ENCODE measurements around the gene CHST10.

The CHST10 gene

DNA sequence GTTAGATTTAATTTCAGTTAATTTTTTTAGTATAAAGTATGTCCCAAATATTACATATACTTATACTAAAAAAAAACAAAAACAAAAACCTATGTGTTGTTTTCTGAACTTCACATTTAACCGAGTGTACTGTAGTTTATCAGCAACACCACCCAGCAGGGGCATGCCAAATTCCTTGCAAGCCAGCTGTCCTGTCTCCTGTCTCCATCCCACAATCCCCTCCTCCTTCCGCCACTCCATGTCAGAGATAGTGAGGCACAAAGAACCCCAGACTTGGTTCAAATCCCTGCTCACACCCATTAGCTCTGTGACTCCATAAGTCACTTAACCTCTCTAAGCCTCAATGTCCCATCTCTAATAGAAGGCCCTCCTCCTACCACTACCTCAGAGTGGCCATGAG is 9.4 kb downstream of the CHST10 start:
- no peak overlapping the region for H3K27ac ChIP-seq (replicated peaks)
- H3K4me3 ChIP-seq (replicated peaks; ENCODE audit: insufficient read depth, low read length): no peak overlapping the region
- no peaks in the 10 kb centered on the region for H3K27me3 ChIP-seq (ENCODE audit: insufficient read depth, poor library complexity, severe bottlenecking)
- TF ChIP-seq SPI1 (IDR thresholded peaks at IDR 0.05; ENCODE audit: borderline replicate concordance, low read depth) (no peak), POLR2AphosphoS5 (IDR thresholded peaks at IDR 0.05; ENCODE audit: low read depth) (no peak), GABPA (IDR thresholded peaks at IDR 0.05; ENCODE audit: low read depth) (no peak)
- TF ChIP-seq, protein P1, sequence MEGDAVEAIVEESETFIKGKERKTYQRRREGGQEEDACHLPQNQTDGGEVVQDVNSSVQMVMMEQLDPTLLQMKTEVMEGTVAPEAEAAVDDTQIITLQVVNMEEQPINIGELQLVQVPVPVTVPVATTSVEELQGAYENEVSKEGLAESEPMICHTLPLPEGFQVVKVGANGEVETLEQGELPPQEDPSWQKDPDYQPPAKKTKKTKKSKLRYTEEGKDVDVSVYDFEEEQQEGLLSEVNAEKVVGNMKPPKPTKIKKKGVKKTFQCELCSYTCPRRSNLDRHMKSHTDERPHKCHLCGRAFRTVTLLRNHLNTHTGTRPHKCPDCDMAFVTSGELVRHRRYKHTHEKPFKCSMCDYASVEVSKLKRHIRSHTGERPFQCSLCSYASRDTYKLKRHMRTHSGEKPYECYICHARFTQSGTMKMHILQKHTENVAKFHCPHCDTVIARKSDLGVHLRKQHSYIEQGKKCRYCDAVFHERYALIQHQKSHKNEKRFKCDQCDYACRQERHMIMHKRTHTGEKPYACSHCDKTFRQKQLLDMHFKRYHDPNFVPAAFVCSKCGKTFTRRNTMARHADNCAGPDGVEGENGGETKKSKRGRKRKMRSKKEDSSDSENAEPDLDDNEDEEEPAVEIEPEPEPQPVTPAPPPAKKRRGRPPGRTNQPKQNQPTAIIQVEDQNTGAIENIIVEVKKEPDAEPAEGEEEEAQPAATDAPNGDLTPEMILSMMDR (IDR thresholded peaks at IDR 0.05; ENCODE audit: insufficient read depth, low read length): no peak
- TF ChIP-seq, protein P2, sequence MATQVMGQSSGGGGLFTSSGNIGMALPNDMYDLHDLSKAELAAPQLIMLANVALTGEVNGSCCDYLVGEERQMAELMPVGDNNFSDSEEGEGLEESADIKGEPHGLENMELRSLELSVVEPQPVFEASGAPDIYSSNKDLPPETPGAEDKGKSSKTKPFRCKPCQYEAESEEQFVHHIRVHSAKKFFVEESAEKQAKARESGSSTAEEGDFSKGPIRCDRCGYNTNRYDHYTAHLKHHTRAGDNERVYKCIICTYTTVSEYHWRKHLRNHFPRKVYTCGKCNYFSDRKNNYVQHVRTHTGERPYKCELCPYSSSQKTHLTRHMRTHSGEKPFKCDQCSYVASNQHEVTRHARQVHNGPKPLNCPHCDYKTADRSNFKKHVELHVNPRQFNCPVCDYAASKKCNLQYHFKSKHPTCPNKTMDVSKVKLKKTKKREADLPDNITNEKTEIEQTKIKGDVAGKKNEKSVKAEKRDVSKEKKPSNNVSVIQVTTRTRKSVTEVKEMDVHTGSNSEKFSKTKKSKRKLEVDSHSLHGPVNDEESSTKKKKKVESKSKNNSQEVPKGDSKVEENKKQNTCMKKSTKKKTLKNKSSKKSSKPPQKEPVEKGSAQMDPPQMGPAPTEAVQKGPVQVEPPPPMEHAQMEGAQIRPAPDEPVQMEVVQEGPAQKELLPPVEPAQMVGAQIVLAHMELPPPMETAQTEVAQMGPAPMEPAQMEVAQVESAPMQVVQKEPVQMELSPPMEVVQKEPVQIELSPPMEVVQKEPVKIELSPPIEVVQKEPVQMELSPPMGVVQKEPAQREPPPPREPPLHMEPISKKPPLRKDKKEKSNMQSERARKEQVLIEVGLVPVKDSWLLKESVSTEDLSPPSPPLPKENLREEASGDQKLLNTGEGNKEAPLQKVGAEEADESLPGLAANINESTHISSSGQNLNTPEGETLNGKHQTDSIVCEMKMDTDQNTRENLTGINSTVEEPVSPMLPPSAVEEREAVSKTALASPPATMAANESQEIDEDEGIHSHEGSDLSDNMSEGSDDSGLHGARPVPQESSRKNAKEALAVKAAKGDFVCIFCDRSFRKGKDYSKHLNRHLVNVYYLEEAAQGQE (IDR thresholded peaks at IDR 0.05; ENCODE audit: insufficient replicate concordance, low read depth): no peak
- no peak for DNase-seq (ENCODE audit: low read depth in 1 of 2, low spot score in 1 of 2)

GRCh38 chr2:100407563-100407962 is 9.9 kb downstream of the CHST10 start:
- TF ChIP-seq, protein P2 (IDR thresholded peaks at IDR 0.05; ENCODE audit: insufficient replicate concordance, low read depth): no peak
- TF ChIP-seq, protein P1 (IDR thresholded peaks at IDR 0.05; ENCODE audit: insufficient read depth, low read length): no peak
- TF ChIP-seq POLR2AphosphoS5 (IDR thresholded peaks at IDR 0.05; ENCODE audit: low read depth) (no peak), GABPA (IDR thresholded peaks at IDR 0.05; ENCODE audit: low read depth) (no peak), SPI1 (IDR thresholded peaks at IDR 0.05; ENCODE audit: borderline replicate concordance, low read depth) (no peak)
- Histone ChIP-seq H3K27me3 (ENCODE audit: insufficient read depth, poor library complexity, severe bottlenecking) (no peaks in the 10 kb centered on the region), H3K4me3 (replicated peaks; ENCODE audit: insufficient read depth, low read length) (no peak overlapping the region), H3K27ac (replicated peaks) (no peak overlapping the region)
- DNase-seq (ENCODE audit: low read depth in 1 of 2, low spot score in 1 of 2): no peak

GRCh38 chr2:100407073-100407472 is 10.4 kb downstream of the CHST10 start:
- TF ChIP-seq SPI1 (IDR thresholded peaks at IDR 0.05; ENCODE audit: borderline replicate concordance, low read depth) (no peak), POLR2AphosphoS5 (IDR thresholded peaks at IDR 0.05; ENCODE audit: low read depth) (no peak), GABPA (IDR thresholded peaks at IDR 0.05; ENCODE audit: low read depth) (no peak)
- TF ChIP-seq, protein P2 (IDR thresholded peaks at IDR 0.05; ENCODE audit: insufficient replicate concordance, low read depth): no peak
- TF ChIP-seq, protein P1 (IDR thresholded peaks at IDR 0.05; ENCODE audit: insufficient read depth, low read length): no peak
- no peak for DNase-seq (ENCODE audit: low read depth in 1 of 2, low spot score in 1 of 2)
- Histone ChIP-seq H3K4me3 (replicated peaks; ENCODE audit: insufficient read depth, low read length) (no peak overlapping the region), H3K27me3 (ENCODE audit: insufficient read depth, poor library complexity, severe bottlenecking) (no peaks in the 10 kb centered on the region), H3K27ac (replicated peaks) (no peak overlapping the region)
